Uterus (tissue), 2 donors: ENCODE data around the gene CCL8.

ENCODE experiments used
- CTCF ChIP-seq, 4 experiments: fragments of 200-600 bp in 2 of 4; fragments of 450-650 bp in 2 of 4; sonication (generic) in 2 of 4; IDR thresholded peaks; one replicate each; pipeline ENCODE4 v1.5.1; 2016 to 2019; ENCODE audit warnings: antibody characterized with exemption in 4 of 4, mild to moderate bottlenecking in 2 of 4, moderate library complexity in 1 of 4
- POLR2A ChIP-seq, 2 donors: fragments of 450-650 bp; IDR thresholded peaks; one replicate each; pipeline ENCODE4 v1.6.1; 2016; ENCODE audit warnings: antibody characterized with exemption in 2 of 2, mild to moderate bottlenecking in 1 of 2, moderate library complexity in 1 of 2

DNA sequence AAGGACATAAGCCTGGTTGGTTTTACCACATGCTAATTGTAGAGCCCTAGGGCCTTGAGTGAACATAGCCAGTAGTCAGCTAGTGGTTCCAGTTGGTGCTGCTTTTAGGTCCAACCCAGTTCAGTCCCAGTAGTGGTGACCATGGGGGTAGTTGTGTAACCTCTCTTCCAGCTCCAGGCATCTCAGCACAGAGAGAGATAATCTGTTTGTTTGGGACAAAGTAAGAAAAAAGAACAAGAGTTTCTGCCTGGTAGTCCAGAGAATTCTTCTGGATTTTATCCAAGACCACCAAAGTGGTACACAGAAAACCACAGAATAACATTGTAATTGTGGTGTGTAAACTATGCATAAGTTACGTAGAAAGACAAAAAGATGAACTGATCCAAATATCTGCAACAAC, 31.9 kb downstream of the CCL8 start:
- TF ChIP-seq CTCF (IDR thresholded peaks at IDR 0.05), result no peak
- no peak for TF ChIP-seq POLR2A (IDR thresholded peaks at IDR 0.05)
